ENCODE data around the gene ETV6.
"Not testable (repeated sequence)": the region's sequence is repeated elsewhere in the genome, so short reads cannot be mapped to it uniquely, and the experiment has no call there.

The ETV6 gene

GRCh38 chr12:11649413-11650285, at the start of gene ETV6:
TSS of gene ETV6 (plus strand) at chr12:11649674. CDS start at chr12:11650128, 454 bp downstream.
- peak; percentile 89 for DNase-seq (ENCODE audit: low read depth)

GRCh38 chr12:11600199-11600598, 49.3 kb upstream of the ETV6 start:
- no peak for DNase-seq (ENCODE audit: low read depth)

GRCh38 chr12:11601647-11602046, 47.8 kb upstream of the ETV6 start:
- no peak for DNase-seq (ENCODE audit: low read depth)

- DNase-seq (ENCODE audit: low read depth): peak; percentile 67
Measured at GRCh38 chr12:11607313-11608081, 42.0 kb upstream of the ETV6 start.

- DNase-seq (ENCODE audit: low read depth): no peak
Measured at GRCh38 chr12:11609045-11609444, 40.4 kb upstream of the ETV6 start.

GRCh38 chr12:11615481-11615880, 34.0 kb upstream of the ETV6 start:
- DNase-seq (ENCODE audit: low read depth): no peak

- DNase-seq (ENCODE audit: low read depth): no peak
Measured at GRCh38 chr12:11618046-11618445, 31.4 kb upstream of the ETV6 start.

GRCh38 chr12:11621797-11622423, 27.6 kb upstream of the ETV6 start:
- DNase-seq (ENCODE audit: low read depth): no peak

- DNase-seq (ENCODE audit: low read depth): no peak
Measured at GRCh38 chr12:11622876-11623281, 26.6 kb upstream of the ETV6 start.

- no peak for DNase-seq (ENCODE audit: low read depth)
Measured at GRCh38 chr12:11623382-11623781, 26.1 kb upstream of the ETV6 start.

GRCh38 chr12:11624116-11624515, 25.4 kb upstream of the ETV6 start:
- no peak for DNase-seq (ENCODE audit: low read depth)

- DNase-seq (ENCODE audit: low read depth): not testable (repeated sequence)
Measured at GRCh38 chr12:11627709-11628108, 21.8 kb upstream of the ETV6 start.

- no peak for DNase-seq (ENCODE audit: low read depth)
Measured at GRCh38 chr12:11628353-11628752, 21.1 kb upstream of the ETV6 start.

GRCh38 chr12:11630046-11630706, 19.3 kb upstream of the ETV6 start:
- no peak for DNase-seq (ENCODE audit: low read depth)

GRCh38 chr12:11631288-11631687, 18.2 kb upstream of the ETV6 start:
- no peak for DNase-seq (ENCODE audit: low read depth)

- not testable (repeated sequence) for DNase-seq (ENCODE audit: low read depth)
Measured at GRCh38 chr12:11631881-11632280, 17.6 kb upstream of the ETV6 start.

- no peak for DNase-seq (ENCODE audit: low read depth)
Measured at GRCh38 chr12:11633968-11634367, 15.5 kb upstream of the ETV6 start.

GRCh38 chr12:11635341-11635740, 14.1 kb upstream of the ETV6 start:
- DNase-seq (ENCODE audit: low read depth): no peak

- no peak for DNase-seq (ENCODE audit: low read depth)
Measured at GRCh38 chr12:11638315-11638916, 11.1 kb upstream of the ETV6 start.

GRCh38 chr12:11639454-11639853, 10.0 kb upstream of the ETV6 start:
- no peak for DNase-seq (ENCODE audit: low read depth)

GRCh38 chr12:11641522-11641921, 8.0 kb upstream of the ETV6 start:
- DNase-seq (ENCODE audit: low read depth): no peak

GRCh38 chr12:11642785-11643184, 6.7 kb upstream of the ETV6 start:
- DNase-seq (ENCODE audit: low read depth): no peak

Data from fibroblast of gingiva (primary cell).